Measurements from ENCODE around the gene MXI1. TPM values are rescaled to one million over a fixed set of nuclear protein-coding genes. Genes with fewer than 3 reads are reported as not detected.
"Not testable (repeated sequence)": the region's sequence is repeated elsewhere in the genome, so short reads cannot be mapped to it uniquely, and the experiment has no call there.

The MXI1 gene
- total RNA-seq, 4 donors from 2014 or later, result 37.1 to 58.0 (median 47.8) TPM

- TF ChIP-seq, protein P1, sequence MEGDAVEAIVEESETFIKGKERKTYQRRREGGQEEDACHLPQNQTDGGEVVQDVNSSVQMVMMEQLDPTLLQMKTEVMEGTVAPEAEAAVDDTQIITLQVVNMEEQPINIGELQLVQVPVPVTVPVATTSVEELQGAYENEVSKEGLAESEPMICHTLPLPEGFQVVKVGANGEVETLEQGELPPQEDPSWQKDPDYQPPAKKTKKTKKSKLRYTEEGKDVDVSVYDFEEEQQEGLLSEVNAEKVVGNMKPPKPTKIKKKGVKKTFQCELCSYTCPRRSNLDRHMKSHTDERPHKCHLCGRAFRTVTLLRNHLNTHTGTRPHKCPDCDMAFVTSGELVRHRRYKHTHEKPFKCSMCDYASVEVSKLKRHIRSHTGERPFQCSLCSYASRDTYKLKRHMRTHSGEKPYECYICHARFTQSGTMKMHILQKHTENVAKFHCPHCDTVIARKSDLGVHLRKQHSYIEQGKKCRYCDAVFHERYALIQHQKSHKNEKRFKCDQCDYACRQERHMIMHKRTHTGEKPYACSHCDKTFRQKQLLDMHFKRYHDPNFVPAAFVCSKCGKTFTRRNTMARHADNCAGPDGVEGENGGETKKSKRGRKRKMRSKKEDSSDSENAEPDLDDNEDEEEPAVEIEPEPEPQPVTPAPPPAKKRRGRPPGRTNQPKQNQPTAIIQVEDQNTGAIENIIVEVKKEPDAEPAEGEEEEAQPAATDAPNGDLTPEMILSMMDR (IDR thresholded peaks at IDR 0.05), result no peak
- TF ChIP-seq POLR2A (IDR thresholded peaks at IDR 0.05), result no peak
- peaks cover 0 to 7% (median 0%) of the 10 kb centered on the region in 3 donors for H3K36me3 ChIP-seq
- no peak overlapping the region for H3K27ac ChIP-seq
- H3K4me3 ChIP-seq, result no peak overlapping the region
- peaks cover 0 to 8% (median 0%) of the 10 kb centered on the region in 4 donors for H3K4me1 ChIP-seq
- no peak for DNase-seq
- no peaks in the 10 kb centered on the region for H3K9me3 ChIP-seq
- H3K27me3 ChIP-seq, result no peaks in the 10 kb centered on the region
Measured at GRCh38 chr10:110237894-110238480, 30.6 kb downstream of the MXI1 start.

GRCh38 chr10:110239892-110240291, 32.5 kb downstream of the MXI1 start:
- no peaks in the 10 kb centered on the region for H3K27me3 ChIP-seq
- H3K36me3 ChIP-seq, result peaks cover 0 to 10% (median 0%) of the 10 kb centered on the region in 3 donors
- H3K9me3 ChIP-seq, result no peaks in the 10 kb centered on the region
- no peak overlapping the region for H3K27ac ChIP-seq
- no peak overlapping the region for H3K4me3 ChIP-seq
- peaks cover 0 to 8% (median 0%) of the 10 kb centered on the region in 4 donors for H3K4me1 ChIP-seq
- no peak for DNase-seq
- no peak for TF ChIP-seq POLR2A (IDR thresholded peaks at IDR 0.05)
- TF ChIP-seq, protein P1 (IDR thresholded peaks at IDR 0.05), result no peak

- H3K4me3 ChIP-seq, result no peak overlapping the region
- no peak for DNase-seq
- TF ChIP-seq, protein P1 (IDR thresholded peaks at IDR 0.05), result no peak
- TF ChIP-seq POLR2A (IDR thresholded peaks at IDR 0.05), result no peak
- H3K27ac ChIP-seq, result peak overlapping the region in 1 of 4 donors; percentile 47
- peaks cover 0 to 8% (median 0%) of the 10 kb centered on the region in 4 donors for H3K4me1 ChIP-seq
- H3K27me3 ChIP-seq, result no peaks in the 10 kb centered on the region
- H3K9me3 ChIP-seq, result no peaks in the 10 kb centered on the region
- H3K36me3 ChIP-seq, result peaks cover 0 to 18% (median 0%) of the 10 kb centered on the region in 3 donors
Measured at GRCh38 chr10:110241407-110241806, 34.0 kb downstream of the MXI1 start.

- DNase-seq, result no peak
- Histone ChIP-seq H3K4me3 (no peak overlapping the region), H3K4me1 (peaks cover 0 to 8% (median 0%) of the 10 kb centered on the region in 4 donors), H3K27me3 (no peaks in the 10 kb centered on the region), H3K36me3 (peaks cover 0 to 18% (median 0%) of the 10 kb centered on the region in 3 donors), H3K9me3 (no peaks in the 10 kb centered on the region), H3K27ac (no peak overlapping the region)
- TF ChIP-seq POLR2A (IDR thresholded peaks at IDR 0.05), result no peak
Measured at GRCh38 chr10:110241841-110242240, 34.4 kb downstream of the MXI1 start.

GRCh38 chr10:110242511-110242910, 35.1 kb downstream of the MXI1 start:
- Histone ChIP-seq H3K4me1 (peaks cover 0 to 8% (median 0%) of the 10 kb centered on the region in 4 donors), H3K4me3 (no peak overlapping the region), H3K27ac (no peak overlapping the region), H3K36me3 (peaks cover 0 to 16% (median 0%) of the 10 kb centered on the region in 3 donors), H3K9me3 (no peaks in the 10 kb centered on the region), H3K27me3 (no peaks in the 10 kb centered on the region)
- no peak for TF ChIP-seq POLR2A (IDR thresholded peaks at IDR 0.05)
- TF ChIP-seq, protein P1 (IDR thresholded peaks at IDR 0.05), result no peak
- DNase-seq, result no peak

DNA sequence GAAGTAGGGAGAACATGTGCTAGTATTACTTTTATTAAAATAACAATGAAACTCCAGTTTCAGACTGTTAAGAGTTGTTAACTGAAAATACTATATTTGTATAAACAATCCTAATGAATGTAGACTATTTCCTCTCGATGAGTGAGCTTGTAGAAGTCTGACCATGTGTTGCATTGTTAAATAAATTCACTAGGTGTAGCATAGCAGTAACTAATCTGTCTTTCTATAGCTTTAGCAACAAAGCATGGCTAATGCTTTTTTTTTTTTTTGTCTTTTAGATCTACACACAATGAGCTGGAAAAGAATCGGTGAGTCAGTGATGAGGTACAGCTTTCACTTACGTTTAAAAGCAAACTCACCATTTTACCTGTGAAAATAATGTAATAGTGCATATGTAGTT, 37.1 kb downstream of the MXI1 start:
- peaks cover 0 to 11% (median 0%) of the 10 kb centered on the region in 3 donors for H3K36me3 ChIP-seq
- no peaks in the 10 kb centered on the region for H3K27me3 ChIP-seq
- TF ChIP-seq, protein P1 (IDR thresholded peaks at IDR 0.05), result no peak
- TF ChIP-seq POLR2A (IDR thresholded peaks at IDR 0.05), result no peak
- H3K9me3 ChIP-seq, result no peaks in the 10 kb centered on the region
- H3K27ac ChIP-seq, result no peak overlapping the region
- H3K4me1 ChIP-seq, result peaks cover 0 to 8% (median 0%) of the 10 kb centered on the region in 4 donors
- no peak for DNase-seq
- no peak overlapping the region for H3K4me3 ChIP-seq

DNA sequence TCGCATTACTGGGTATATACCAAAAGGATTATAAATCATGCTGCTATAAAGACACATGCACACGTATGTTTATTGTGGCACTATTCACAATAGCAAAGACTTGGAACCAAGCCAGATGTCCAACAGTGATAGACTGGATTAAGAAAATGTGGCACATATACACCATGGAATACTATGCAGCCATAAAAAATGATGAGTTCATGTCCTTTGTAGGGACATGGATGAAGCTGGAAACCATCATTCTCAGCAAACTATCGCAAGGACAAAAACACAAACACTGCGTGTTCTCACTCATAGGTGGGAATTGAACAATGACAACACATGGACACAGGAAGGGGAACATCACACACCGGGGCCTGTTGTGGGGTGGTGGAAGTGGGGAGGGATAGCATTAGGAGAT, 40.4 kb downstream of the MXI1 start:
- H3K27ac ChIP-seq, H3K27me3 ChIP-seq, H3K4me3 ChIP-seq, H3K4me1 ChIP-seq, H3K9me3 ChIP-seq, DNase-seq: not testable (repeated sequence)
- peaks cover 0 to 11% (median 0%) of the 10 kb centered on the region in 3 donors for H3K36me3 ChIP-seq

DNA sequence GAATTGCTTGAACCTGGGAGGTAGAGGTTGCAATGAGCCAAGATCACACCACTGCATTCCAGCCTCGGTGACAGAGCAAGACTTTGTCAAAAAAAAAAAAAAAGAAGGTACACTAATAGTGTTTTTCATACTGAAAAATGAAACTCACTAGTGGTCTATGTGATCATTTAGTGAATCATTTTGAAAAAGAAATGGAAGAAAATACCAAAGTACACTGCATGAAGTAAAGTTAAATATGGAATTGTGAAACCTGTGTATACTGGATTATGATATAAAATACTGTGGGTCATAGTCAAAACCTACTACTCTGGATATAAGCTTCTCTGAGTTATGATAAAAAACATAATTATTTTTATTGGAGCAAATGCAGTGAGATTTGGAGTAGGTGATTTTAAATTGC, 42.1 kb downstream of the MXI1 start:
- H3K27ac ChIP-seq, H3K27me3 ChIP-seq, H3K4me1 ChIP-seq, H3K9me3 ChIP-seq, H3K4me3 ChIP-seq, DNase-seq: not testable (repeated sequence)
- peaks cover 0 to 11% (median 0%) of the 10 kb centered on the region in 3 donors for H3K36me3 ChIP-seq

DNA sequence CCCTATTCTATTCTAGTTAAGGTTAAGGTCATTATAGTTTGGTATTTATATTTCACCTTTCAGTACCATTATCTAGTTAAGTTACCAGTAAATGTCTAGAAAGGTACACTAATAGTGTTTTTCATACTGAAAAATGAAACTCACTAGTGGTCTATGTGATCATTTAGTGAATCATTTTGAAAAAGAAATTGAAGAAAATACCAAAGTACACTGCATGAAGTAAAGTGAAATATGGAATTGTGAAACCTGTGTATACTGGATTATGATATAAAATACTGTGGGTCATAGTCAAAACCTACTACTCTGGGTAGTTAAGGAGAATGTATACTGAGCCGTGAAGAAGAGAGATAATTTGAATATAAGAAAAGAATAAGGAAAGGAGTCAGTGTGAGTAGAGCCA, 44.0 kb downstream of the MXI1 start:
- H3K27ac ChIP-seq, H3K36me3 ChIP-seq, H3K4me3 ChIP-seq, DNase-seq, H3K4me1 ChIP-seq, H3K27me3 ChIP-seq, H3K9me3 ChIP-seq: not testable (repeated sequence)
